ENCODE data around the gene DTNBP1.

DTNBP1 gene

DNA sequence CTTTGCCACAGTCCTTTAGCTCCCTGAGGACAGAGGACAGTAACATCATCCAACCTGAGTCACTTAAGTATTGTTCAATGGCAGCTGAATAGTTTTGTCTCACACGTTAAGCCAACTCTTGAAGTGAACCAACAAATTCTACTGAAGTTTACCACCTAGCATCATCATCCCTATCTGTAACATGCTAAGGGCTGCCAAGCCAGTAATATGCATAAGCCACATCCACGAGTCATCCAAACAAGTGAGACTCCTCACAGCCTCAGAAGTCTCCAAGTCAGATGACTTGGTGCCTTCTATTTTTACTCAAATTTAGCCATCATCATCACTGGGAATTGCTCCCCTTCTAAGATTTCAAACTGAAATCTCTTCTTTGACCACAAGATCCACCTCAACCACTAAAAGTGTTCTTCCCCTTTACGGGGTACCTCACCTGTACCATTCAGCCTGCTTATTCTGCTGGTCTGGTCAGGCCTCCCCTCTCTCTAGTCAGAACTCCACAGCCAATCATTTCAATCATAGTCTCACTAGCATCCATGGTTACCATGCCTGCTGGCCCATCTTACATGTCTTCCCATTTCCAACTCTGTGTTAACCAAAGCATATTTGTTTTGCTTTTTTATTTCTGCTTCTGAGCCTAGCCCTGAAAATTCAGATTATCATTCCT lies 73.7 kb downstream of the DTNBP1 start:
- DNase-seq (ENCODE audit: low read depth in 2 of 2), result no peak

DNA sequence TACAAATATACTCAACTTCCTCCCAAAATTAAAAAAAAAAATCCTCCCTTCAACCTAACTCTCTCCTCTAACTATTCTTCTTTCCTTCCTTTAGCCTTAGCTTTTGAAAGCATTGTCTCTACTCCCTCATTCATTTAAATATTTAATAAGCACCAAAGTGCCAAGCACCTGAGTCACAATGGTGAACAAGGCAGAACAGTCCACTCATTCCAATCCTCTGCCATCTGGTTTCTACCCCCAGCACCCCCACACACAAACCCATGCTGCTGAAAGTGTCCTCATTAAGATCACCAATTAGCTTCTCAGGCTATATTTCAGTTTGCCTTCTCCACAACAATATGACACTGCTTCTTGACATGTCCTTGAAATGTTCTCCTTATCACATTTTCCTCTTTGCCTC lies 76.3 kb downstream of the DTNBP1 start:
- DNase-seq (ENCODE audit: low read depth in 2 of 2), result no peak

DNA sequence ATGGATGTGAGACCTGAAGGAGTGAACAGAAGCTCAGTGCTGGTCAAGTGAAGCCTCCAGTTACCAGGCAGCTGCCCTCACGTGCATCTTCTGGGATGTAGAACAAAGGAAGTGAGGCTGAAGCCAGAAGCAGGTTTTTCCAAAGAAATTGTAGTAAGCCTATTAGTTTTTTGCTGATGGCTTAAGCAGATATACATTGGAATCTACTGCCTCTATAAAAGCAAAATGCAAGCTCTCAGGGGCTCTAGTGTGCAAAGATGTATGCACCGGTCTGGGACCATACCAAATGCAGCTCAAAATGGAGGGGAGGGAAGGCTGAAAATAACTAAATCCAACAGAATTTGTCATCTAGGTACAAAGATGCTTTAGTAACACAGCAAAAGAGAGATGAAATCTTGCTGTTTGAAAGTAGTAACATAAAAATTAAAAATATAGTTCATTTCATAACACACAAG lies 77.0 kb downstream of the DTNBP1 start:
- DNase-seq (ENCODE audit: low read depth in 2 of 2), result no peak

DNA sequence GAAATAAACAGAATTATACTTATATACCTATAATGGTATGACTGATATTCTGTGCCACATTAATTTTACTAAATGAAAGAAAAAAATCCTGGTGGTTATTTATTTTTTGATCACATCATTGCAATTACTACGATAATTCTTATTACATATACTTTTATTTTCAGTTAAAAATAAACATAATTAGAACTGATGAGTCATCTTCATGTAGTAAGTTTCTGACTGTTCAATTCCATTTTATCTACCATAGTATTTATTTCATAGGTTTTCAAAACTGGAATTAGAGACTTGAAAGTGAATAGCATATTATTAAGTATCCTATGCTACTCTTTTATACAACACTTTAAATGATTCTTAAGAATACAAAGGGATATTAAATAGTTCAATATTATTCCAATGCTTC lies 80.3 kb downstream of the DTNBP1 start:
- no peak for DNase-seq (ENCODE audit: low read depth in 2 of 2)

- no peak for DNase-seq (ENCODE audit: low read depth in 2 of 2)
Measured at GRCh38 chr6:15581751-15582150, 81.1 kb downstream of the DTNBP1 start.

GRCh38 chr6:15580326-15580725 lies 82.5 kb downstream of the DTNBP1 start:
- no peak for DNase-seq (ENCODE audit: low read depth in 2 of 2)

DNA sequence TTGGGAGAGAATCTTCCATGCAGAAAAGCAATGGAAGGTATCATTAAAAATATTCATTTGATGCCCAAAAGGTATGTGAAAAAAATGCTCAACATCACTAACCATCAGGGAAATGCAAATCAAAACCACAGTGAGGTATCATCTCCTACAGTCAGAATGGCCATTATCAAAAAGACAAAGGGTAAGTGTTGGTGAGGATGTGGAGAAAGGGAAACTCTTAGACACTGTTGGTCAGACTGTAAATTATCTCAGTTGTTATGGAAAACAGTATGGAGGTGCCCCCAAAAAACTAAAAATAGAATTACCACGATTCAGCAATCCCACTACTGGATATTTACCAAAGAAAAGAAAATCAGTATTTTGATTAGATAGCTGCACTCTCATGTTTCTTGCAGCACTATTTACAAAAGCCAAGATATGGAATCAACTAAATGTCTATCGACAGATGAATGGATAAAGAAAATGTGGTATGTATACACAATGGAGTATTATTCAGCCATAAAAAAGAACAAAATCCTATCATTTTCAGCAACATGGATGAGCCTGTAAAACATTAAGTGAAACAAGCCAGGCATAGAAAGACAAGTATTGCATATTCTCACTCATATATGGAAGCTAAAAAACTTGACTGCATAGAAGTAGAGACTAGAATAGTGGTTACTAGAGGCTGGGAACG lies 84.0 kb downstream of the DTNBP1 start:
- DNase-seq (ENCODE audit: low read depth in 2 of 2), result no peak

DNA sequence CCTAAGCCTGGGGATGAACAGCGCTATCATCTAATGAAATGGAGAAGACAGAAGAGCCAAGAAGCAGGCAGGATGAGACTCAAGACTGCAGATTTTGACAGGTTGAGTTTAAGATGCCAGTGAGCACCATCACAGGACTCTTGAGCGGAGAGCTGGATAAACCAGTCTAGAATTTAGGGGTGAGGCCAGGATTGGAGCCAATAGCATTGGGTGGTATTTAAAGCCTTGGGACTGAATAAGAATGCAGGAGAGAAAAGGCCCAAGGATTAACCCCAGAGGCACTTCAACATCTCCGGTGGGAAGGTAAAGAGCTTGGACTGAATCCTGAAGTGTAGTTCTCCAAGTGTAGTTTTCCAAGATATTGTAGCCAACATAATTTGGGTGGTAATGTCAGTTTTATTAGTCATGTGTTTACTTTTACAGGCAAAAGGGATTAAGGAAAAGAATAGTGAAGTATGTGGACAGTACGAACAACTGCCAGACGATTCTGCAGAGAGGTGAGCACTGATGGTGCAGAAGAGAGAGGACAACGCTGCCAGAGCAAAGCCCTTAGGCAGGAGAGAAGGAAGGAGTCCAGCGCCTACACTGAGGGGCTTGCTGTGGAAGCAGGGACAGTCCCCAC lies 85.2 kb downstream of the DTNBP1 start:
- DNase-seq (ENCODE audit: low read depth in 2 of 2), result no peak

DNA sequence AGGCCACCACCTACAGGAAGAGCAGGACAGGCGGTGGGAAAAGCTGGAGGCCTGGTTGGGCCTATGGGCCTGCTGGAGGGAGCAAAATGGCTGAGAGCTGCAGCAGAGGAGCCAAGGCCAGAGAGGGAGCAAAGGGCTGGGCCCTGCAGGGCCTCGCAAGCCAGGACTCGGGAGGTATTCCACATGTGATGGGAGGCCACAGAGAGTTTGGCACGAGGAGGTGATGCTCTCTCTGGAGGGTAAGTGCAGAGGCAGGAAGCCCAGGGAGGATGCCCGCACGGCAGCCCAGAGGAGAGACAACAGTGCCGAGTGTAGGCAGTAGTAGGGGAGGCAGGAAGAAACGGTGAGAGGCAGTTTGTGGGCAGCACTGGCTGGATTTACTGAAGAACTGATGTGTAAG lies 85.7 kb downstream of the DTNBP1 start:
- DNase-seq (ENCODE audit: low read depth in 2 of 2), result no peak

DNA sequence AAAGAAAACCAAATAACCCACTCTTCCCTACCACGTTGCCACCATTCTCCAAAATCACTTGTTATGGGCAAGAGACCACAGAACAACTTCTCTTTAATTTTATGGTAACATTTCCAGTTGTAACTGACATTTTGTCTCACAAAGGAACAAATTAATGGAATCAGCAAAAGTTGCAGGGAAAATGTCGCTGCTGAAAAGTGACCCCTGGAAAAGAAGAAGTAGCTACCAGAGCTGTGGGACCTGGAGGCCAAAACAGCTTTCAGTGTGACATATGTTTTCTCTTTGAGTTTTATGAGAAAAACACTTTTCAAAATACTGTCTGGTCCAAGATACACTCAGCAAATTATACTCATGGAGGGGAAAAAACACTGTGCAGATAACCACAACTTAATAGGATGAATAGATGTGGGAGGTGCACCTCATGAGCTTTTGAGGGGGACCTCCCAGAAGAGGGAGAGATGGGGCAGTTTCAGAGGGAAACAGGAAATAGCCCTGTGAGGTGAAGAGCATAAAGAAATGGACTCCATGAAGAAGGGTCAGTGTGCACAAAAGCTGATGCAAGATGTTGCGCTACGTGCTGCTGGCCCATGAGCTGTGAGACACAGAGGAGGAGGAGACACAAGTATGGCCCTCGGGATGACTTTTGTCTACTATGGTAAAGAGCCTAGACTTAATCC lies 87.3 kb downstream of the DTNBP1 start:
- DNase-seq (ENCODE audit: low read depth in 2 of 2), result no peak

DNA sequence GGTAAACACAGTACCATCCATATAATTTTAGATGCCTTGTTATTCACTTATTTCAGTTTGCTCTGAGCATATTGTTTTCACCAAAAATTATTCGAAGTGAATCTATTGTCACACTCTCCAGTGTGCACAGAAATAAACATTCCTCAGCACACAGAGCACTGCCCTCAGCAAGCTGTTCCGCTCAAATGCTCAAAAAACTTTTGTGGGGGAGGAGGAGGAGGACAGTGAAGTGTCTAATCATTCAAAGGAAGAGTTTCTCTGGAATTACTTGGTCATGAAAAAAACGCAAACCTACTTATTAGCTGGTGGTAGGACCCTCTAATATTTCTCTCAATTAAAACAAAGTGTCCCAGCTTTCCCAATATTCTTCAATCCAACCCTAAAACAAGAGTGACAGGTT lies 88.3 kb downstream of the DTNBP1 start:
- no peak for DNase-seq (ENCODE audit: low read depth in 2 of 2)

- DNase-seq (ENCODE audit: low read depth in 2 of 2), result no peak
Measured at GRCh38 chr6:15574023-15574422, 88.8 kb downstream of the DTNBP1 start.

- no peak for DNase-seq (ENCODE audit: low read depth in 2 of 2)
Measured at GRCh38 chr6:15573384-15573783, 89.4 kb downstream of the DTNBP1 start.

GRCh38 chr6:15572296-15573016 lies 90.4 kb downstream of the DTNBP1 start:
- DNase-seq (ENCODE audit: low read depth in 2 of 2), result no peak

- DNase-seq (ENCODE audit: low read depth in 2 of 2), result no peak
Measured at GRCh38 chr6:15570171-15570570, 92.7 kb downstream of the DTNBP1 start.

DNA sequence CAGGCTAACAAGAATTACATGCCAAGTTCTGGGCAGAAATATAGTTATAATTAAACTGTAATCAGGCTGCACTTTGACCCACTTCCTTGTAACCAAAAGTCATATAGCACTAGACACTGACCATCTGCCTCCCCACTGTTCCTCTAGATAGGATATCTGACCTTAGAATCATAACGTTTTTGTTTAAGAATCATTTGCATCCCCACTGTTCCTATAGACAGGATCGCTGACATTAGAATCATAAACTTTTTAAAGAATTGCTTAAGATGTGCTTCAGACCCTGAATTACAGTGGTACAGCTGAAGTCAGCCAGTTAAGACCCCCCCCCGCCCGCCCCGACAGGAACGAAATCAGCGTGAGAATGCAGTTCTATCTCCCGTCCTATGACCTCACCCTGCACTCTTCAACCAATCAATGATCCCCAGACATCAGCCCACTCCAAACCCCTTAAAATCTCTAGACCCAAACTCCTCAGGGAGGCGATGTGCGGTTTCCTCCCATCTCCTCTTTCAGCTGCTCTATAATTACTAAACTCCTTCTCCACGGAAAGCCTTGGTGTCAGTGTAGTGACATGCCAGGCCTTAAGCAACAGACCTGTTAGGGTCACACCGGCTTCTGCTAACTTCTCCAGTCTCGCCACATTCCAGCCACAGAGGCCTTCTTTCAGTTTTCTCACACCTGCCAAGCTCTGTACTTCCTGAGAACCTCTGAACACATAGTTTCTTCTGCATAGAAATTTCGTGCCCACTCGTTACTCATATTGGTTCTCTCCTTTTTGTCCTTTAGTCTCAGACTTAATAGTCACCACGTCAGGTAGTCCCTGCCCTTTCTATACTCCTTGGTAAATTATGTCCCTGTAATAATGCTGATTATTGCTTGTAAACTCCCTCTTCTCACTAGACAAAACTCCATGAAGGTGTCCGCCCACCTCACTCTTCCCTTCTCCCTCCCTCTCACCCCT lies 93.5 kb downstream of the DTNBP1 start:
- no peak for DNase-seq (ENCODE audit: low read depth in 2 of 2)

DNA sequence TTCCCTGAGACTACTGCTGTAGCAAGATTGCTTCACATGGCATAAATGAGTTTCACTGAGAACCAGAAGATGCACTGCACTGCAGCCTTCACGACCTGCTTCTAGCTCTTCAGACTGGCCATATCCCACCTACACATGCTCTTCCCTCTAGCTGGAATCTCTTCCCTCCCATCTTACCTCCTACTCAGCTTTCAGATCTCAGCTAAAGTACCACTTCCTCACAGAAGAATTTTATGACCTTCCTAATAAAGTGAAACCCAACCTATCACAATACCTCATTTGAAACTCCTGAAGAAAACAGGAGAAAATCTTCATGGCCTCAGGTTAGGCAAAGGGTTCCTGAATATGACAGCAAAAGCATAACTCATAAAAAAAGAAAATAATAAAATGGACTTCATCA lies 99.9 kb downstream of the DTNBP1 start:
- no peak for DNase-seq (ENCODE audit: low read depth in 2 of 2)

- no peak for DNase-seq (ENCODE audit: low read depth in 2 of 2)
Measured at GRCh38 chr6:15561447-15562199, 101.2 kb downstream of the DTNBP1 start.

DNA sequence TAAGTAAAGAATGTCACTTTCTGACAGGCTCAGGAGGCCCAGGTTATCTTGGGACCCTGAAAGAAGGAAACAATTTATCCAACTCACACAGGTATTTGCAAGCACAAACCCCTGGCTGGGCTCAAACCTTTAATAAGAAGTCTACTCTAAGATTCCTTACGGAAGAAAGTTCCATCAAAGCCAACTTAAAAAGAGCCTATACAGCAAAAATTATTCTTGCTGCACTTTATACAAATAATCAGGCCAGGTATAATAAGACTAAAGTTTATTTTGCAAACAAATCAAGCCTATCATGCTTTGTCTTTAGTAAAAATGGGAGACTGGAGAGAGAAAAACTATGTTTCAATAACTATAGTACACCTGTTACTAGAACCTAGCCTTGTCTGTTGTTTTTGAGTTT lies 102.1 kb downstream of the DTNBP1 start:
- no peak for DNase-seq (ENCODE audit: low read depth in 2 of 2)

GRCh38 chr6:15557174-15557573 lies 105.7 kb downstream of the DTNBP1 start:
- DNase-seq (ENCODE audit: low read depth in 2 of 2), result no peak
